Activated CD4-positive, CD25-positive, alpha-beta regulatory T cell (primary cell): ENCODE data around the gene AFTPH.

Source experiments
- DNase-seq, 4 experiments: peaks; one replicate each; lab custom pipeline; 2025; lab: John Stamatoyannopoulos, UW

The AFTPH gene, protein sequence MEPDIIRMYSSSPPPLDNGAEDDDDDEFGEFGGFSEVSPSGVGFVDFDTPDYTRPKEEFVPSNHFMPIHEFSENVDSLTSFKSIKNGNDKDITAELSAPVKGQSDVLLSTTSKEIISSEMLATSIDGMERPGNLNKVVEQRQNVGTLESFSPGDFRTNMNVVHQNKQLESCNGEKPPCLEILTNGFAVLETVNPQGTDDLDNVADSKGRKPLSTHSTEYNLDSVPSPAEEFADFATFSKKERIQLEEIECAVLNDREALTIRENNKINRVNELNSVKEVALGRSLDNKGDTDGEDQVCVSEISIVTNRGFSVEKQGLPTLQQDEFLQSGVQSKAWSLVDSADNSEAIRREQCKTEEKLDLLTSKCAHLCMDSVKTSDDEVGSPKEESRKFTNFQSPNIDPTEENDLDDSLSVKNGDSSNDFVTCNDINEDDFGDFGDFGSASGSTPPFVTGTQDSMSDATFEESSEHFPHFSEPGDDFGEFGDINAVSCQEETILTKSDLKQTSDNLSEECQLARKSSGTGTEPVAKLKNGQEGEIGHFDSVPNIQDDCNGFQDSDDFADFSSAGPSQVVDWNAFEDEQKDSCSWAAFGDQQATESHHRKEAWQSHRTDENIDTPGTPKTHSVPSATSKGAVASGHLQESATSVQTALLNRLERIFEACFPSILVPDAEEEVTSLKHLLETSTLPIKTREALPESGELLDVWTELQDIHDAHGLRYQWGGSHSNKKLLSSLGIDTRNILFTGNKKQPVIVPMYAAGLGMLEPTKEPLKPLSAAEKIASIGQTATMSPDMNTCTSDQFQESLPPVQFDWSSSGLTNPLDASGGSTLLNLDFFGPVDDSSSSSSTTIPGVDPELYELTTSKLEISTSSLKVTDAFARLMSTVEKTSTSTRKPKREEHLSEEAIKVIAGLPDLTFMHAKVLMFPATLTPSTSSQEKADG

DNA sequence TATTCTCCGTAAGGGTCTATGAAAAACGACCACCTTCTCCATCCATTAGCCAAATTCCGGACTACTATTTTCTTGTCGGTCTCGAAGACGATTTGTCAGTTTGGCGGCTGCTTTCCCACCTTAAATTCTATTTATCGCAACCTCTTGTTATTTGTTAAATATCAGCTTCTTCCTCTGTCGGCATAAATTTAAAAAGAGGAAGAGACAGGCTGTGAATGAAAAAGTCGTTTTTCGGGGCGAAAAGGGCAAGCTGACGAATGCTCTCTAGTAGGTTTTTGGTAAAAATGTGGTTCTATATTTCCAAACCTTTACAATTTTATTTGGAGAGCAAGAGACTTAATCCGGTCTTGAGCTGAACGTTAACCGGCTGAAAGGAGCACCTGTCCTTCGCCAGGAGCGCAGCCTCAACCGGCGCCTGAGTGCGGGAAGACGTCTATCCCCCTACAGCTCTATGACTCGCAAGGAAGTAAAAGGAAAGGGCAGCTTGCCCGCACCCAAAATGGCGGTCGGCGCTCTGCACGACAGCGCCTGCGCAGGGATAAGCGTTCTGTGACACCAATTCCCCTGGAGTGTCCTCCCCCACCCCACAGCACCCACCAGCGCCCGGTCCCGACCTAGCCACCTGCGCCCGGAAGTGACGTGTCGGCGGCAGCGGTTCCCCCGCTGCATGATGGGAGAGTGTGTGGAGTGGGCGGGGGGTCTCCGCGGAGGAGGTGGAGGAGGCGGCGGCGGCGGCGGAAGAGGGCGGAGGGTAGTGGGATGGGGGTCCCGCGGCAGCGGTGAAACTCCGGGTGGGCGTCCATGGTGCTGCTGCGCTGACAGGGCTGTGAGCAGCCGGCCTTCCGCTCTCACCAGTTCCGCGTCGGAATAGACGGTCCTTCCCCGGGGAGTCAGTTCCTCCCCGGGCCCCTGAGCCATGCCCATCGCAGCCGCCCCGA, at the start of gene AFTPH:
Gene AFTPH, plus strand, starts transcription at position 663 of the 938 bp plus-strand sequence. CDS start 27,147 bp downstream, outside the sequence.
- DNase-seq = peak; percentile 96 to 99 (median 99)

DNA sequence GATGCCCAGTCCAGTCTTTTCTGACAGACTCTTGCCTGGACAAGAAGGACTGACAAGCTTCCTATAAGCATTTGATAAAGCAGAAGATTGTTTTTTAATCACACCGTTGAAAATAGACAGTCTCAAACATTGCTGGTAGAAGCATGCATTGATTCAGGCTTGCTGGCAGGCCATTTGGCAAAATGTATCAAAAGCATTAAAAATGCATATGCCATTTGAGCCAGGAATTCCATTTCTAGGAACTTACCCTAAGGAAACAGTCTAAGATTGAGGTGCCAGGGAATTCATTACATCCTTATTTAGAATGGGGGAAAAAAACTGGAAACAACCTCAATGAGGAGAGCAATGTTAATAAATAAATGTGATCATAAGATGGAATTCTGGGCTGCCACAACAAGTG, 49.5 kb upstream of the AFTPH start:
- DNase-seq = no peak

DNA sequence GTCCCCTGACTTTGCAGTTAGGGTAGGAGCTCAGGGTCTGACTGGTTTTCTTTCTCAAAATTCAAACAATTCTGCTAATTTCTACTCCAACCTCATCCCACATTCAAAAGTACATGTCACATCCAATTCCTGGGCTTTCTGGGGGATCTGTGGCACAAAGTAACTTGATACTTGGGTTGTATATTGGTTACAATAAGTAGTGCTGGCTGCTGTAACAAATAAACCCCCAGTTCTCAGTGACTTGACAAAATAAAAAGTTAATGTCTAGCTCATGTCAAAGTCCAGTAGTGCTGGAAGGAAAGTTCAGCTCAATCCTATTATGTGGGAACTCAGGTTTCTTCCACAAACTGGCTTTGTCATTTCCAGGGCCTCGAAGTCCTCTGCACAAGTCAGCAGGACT, 47.1 kb upstream of the AFTPH start:
- DNase-seq = no peak

DNA sequence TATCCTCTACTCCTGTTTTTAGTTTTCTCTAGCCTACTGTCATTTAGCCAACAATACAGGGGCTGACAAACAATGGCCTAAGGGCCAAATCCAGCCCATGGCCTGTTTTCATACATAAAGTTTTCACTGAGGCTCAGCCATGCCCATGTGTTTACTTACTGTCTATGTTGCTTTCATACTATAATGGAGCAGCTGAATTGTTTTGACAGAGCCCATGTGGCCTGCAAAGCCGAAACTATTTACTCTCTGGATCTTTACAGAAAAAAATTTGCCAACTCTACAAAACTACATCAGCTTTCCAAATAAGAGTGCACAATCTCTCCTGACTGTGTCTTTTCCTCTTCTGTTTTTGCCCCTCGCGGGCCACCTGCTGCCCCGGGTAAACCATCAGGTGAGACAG, 46.1 kb upstream of the AFTPH start:
- DNase-seq = no peak

DNA sequence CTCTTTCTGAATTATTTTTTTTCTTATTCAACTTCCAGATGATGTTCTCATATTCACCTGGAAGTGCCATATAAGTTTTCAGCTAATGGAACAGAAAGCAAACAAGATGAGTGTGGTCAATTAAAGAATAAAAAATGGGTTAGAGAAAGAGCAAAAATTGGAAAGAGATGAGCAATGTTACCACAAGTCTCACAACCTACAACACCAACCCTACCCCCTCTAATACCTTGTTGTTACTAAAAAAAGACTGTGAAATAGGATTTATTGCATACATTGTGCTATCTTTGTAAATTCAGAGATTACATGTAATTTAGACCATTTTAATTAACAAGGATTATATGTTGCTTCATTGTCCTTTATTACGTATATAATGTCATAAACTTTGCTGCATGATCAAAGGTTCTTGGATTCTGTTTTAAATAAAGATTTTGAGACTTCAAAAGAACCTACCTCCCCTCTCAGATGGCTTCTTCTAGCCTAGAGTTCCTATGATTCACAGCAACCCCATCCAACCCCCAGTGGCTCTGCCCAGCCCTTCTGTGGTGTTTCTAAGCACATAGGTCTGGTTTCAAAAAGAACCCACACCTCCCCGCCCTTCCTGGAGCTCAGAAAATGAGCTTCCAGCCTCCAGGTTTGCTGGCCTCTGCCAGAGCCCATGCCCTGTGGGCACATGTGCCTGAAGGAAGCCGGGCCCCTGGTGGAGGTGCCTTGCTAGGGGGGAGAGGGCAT, 45.5 kb upstream of the AFTPH start:
- DNase-seq = no peak

DNA sequence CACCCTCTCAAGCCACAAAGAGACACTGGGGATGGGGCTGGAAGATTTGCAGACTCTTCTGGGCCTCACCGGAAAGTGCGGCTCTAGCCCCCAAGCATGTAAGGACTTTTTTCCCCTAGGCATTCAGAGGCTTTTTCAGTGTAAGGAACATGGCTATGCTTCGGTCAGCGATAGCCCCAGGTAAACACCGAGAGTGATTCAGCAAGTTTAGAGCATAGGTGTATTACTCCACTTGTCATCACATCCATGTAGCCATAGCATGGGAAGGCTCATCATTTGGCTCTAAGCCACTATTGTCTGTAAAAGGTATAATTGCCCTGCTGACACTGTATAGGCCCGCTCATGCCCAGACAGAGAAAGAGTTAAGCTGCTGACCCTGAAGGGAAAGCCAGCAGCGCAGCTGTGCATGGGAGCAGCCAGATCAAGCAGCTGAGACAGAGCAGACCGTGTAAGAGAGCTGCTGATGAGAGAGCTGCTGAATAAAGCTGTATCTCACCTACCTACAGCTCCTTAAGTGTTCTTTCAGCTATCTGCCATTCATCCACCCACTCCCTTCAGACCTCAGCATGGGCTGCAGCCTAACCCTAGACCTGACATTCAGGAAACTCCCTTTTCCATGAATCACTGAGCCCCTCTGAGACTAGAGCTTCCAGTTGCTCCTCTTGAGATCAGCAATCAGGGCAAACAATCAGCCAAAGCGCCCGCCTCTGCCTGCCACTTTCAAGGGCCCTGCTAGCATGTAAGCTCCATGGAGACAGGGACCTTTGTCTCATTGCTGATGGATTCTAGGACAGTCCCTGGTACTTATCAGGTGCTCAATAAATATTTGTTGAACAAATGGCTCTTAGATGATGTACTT, 44.6 kb upstream of the AFTPH start:
- no peak for DNase-seq

DNA sequence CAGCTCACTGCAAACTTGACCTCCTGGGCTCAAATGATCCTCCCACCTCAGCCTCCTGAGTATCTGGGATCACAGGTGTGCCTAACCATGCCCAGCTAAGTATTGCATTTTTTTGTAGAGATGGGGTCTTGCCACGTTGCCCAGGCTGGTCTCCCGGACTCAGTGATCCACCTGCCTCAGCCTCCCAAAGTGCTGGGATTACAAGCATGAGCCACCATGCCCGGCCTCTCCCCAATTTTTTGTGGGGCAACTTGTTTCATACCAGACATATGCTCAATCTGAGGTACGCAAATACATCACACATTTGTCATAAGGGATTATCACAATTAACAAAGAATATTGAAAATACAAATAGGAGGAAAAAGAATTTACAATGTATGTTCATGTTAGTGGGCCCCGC, 42.5 kb upstream of the AFTPH start:
- DNase-seq = no peak

DNA sequence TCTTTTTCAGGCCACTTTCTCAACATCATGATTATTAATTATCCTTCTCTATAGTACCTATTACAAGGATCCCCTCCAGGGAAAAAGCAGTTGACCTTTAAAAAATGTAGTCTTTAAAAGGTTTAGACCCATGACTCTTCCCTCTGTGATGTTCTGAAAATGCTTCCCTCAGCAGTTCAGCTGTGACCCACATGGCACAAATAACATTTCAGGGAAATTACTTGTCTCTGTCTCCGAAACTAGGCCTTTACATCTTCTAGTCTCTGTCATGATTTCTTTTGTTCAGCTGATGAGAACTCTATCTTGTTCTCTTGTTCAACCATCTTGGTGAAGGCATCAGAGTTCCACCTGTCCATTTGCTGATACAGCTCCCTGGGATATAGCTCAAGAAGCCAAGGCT, 41.9 kb upstream of the AFTPH start:
- DNase-seq = no peak

DNA sequence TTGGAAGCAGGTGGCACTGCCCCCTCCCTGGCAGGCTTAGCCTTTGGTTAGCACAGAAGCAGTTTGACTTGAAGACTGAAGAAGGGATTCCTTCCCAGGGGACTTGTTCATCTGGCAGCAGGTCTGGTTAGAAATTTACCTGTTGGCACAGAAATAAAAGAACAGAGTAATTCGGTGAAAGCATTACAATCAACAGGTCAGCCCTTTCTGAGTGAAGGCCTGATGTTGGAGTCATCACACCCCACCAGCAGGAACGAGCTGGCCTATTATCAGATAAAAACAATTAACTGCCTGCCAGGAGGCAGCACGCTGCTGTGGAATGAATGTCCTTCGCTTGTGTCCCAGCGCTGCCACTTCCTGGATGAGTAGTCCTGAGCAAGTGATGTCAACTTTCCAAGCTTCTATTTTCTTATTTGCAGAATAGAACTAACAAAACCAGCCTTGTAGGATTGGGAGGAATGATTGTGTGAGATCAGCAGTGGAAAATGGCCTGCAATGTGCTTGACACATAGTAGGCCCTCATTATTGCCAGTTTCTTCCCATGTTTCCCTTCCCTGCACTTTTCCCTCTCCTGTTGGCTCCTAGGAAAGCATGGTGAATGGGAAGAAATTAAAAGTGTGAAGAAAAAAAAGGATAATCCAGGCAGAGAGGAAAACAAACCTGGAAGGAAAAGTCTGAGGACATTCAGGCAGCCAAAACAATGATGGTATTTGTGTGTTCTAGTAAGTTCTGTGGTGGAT, 41.2 kb upstream of the AFTPH start:
- DNase-seq = no peak

DNA sequence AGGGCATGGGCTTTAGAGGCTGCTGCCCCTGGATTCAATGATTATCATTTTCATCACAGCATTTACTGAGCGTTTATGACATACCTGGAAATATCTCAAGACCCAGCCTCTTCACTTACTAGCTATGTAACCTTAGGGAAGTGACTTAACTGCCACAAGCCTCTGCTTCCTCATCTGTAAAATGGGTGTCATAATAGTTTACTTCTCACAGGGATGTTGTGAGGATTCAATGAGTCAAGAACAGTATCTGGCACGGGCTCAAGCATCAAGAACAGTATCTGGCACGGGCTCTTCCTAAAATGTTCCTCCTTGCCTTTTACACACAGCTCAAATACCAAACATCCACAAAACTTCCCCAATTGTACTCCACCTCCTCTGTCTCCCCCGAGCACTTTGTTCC, 38.8 kb upstream of the AFTPH start:
- no peak for DNase-seq

DNA sequence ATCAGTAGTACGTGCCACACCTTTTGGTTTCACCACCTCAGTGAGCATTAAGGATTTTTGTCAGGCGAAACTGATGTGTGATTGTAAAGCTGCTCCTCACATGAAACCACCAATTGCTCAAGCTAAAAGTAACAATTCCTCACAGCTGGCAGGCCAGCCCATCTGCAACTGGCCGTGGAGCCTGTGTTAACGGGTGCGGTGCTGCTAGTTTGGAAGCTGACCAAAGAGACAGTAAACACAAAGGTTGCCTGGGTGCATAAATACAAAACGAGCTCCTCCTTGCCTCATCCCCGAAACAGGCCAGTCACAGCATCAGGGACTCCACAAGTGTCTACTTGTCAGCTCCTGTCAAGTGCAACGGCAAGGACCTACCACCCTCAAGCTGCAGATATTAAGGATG, 38.2 kb upstream of the AFTPH start:
- no peak for DNase-seq

DNA sequence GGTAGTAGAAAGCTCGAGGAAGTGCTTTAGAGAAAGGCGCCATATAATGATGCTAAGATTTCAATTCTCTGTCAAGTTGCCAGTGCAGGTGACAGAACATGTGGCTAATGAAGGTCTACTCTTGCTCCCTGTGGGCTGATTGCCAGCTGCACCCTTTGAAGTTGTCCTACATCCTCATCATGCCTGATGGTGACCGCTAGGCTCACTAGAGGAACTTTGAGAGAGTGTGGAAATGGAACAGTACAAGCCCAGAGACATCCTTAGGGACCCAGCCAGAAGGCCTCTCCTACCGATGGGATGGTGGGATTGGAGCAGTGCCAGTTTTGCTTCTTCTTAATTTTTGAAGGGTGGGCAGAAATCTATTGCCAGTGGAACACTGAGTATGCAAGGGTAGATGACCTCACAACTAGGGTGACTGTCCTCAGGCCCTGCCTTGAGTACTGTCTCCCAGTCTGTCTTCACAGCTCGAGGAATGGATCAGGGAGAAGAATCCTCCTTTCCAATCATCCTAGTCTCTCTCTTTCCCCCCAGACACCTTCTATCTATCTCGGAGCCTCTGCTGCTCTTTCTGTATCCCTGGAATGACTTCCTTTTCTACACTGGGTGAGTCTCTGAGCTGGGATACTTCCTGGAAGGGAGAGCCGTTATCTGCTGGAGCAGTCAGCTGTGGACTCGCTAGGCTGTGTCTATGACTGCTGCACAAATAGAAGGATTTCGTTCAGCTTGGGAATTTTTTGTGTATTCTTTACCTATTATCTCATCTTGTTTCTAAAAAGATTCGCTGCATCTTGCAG, 36.7 kb upstream of the AFTPH start:
- no peak for DNase-seq

DNA sequence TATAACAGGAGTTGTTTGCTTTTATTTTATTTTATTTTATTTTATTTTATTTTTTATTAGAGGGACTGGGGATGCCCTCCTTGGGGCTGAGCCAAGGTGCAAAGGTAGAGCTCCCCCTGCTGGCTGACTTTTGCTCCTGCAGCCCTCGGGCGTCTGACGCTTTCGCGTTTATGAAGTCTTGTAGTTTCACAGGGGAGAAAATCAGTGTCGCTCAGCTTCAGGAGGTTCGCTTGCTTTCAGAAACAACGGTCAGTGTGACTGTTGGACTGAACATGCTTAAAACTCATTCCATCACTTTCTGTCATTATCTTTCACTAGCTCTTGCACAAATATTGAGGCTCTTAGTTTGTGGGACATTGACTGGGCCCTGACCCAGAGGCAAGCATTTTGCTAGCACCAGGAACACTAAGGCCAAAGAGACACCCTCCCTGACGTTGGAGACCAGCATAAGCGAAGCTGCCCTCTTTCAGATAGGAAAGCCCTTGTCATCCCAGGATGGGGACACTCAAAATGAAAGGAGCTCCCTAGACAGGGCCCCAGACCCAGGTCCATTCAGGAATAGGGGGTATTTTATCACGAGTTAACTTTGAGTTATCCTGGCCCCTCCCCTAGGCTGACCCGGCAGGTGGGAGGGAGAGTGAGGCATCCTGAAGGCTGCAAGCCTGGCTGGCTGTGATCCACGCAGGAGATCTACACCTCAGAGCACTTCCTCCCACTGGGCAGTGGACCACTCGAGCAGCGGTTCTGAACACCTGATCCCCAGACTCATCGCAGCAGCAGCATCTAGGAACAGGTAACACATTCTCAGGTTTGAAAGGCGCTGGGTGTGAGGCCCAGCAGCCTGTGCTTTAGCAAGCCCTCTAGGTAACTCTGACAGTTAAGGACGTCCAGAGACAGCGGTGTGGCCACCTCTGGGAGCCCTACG, 35.8 kb upstream of the AFTPH start:
- DNase-seq = peak; percentile 47 to 79 (median 61)

DNA sequence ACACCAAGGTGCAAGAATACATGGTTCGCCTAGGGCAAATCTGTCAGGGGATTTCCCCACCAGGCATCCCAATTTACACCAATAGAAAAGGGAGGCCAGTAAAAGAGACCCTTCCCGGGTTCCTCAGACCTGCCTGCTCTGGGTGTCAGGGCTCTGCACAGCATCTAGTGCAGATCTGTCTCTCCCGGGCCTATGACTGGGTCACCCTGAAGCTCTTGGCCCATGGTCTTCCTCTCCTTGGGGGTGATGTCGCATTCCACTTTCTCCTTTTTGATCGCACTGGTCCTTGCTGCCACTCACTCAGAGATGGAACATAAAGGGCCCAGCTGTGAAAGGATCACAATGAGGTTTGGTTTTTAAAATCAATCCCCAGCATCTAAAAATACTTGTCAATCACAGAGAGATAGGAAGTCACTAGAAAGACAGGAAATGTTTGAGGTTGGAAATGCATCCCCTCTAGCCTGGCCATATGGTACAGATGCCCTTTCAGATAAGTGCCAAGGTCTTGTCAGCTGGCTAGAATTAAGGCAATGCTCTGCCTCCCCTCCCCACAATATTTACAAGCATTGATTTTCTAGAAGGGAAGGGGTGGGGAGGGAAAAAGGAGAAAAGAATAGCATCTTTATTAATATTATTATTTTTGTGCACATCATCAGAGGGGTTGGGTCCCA, 34.9 kb upstream of the AFTPH start:
- DNase-seq = no peak

DNA sequence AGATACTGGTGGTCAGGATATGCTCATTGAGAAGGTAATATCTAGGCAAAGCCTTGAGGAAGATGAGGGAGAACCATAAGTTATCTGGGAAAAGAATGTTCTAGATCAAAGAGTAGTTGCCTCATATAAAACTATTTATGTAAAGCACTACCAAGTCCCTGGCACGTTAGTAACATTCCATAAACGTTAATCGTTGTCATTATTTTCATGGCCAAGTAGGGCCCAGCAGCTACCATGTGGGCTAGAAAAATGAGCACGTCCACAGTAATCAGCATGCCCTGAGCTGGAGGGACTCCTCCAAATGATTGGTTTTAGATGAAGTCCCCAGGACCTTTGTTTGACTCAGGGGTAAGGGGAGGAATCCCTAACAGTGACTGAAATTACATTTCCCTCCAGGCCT, 32.7 kb upstream of the AFTPH start:
- DNase-seq = no peak

DNA sequence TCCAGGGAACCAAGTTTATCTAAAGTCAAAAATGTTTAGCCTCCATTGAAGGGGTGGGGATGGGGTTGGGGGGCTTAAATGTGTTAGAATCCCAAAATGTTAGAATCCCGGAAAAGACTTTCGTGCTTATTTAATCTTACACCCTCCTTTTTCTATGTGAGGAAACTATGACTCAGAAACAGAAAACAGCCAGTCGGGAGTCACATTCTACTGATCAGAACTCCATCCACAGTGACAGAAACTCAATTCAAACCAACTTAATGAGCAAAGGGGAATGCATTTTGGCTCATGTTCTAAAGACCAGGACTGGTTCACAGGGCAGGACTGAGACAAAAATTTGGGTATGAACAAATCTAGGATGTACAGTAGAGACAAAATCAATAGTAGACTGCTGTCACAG, 31.9 kb upstream of the AFTPH start:
- no peak for DNase-seq

DNA sequence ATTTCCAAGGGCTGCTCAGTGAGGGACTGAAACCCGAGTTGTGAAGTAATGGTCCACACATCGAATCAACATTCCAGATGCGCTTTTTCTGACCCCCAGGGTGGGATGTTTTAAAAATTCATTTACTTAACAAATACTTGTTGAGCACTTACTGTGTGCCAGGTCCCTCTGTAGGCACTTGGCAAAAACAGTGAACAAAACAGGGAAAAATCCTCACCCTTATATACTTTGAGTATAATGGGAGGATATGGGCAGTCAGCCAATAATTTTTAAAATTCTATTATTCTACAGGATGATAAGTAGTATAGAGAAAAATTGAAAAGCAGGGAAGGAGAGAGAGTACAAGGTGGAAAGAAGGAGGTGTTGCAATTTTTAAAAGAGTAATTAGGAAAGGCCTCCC, 31.3 kb upstream of the AFTPH start:
- DNase-seq = no peak
